WI38 (cell line): Measurements from ENCODE around the gene BLVRA.

Experiments
- H3K4me3 ChIP-seq: 2 replicates; pipeline ENCODE4 v1.5.1; 2011; ENCODE audit warnings: low read depth, mild to moderate bottlenecking, control low read depth, low read length
- CTCF ChIP-seq: IDR thresholded peaks from 2 replicates; pipeline ENCODE4 v1.5.1; 2012; ENCODE audit warnings: low read depth, mild to moderate bottlenecking, control low read depth, low read length

BLVRA gene

GRCh38 chr7:43760861-43761260 is 2.4 kb downstream of the BLVRA start:
- no peak for TF ChIP-seq CTCF
- no peak overlapping the region for H3K4me3 ChIP-seq

GRCh38 chr7:43761382-43761781 is 2.9 kb downstream of the BLVRA start:
- H3K4me3 ChIP-seq: no peak overlapping the region
- no peak for TF ChIP-seq CTCF

- no peak overlapping the region for H3K4me3 ChIP-seq
- TF ChIP-seq CTCF: no peak
These were observed 3.6 kb downstream of the BLVRA start for GRCh38 chr7:43761938-43762692.

- no peak overlapping the region for H3K4me3 ChIP-seq
- TF ChIP-seq CTCF: no peak
These were observed 4.7 kb downstream of the BLVRA start for GRCh38 chr7:43763183-43763582.

GRCh38 chr7:43764039-43764761 is 5.7 kb downstream of the BLVRA start:
- H3K4me3 ChIP-seq: no peak overlapping the region
- no peak for TF ChIP-seq CTCF

- TF ChIP-seq CTCF: no peak
- H3K4me3 ChIP-seq: no peak overlapping the region
These were observed 6.5 kb downstream of the BLVRA start for GRCh38 chr7:43764807-43765491.

- no peak overlapping the region for H3K4me3 ChIP-seq
- TF ChIP-seq CTCF: no peak
These were observed 8.1 kb downstream of the BLVRA start for GRCh38 chr7:43766564-43766963.
